SK-N-SH treated with all-trans-retinoic acid at 6 μM for 48 hours (cell line): ENCODE data around the gene MYO18A.

Experiments
- ARNTL ChIP-seq: fragments of 450-650 bp; formaldehyde crosslinking; IDR thresholded peaks from 2 replicates; pipeline ENCODE4 v1.5.0; 2020; ENCODE audit warnings: low read depth, mild to moderate bottlenecking, moderate library complexity, borderline replicate concordance
- PATZ1 ChIP-seq: fragments of 250-450 bp; sonication (Bioruptor Pico); IDR thresholded peaks from 2 replicates; pipeline ENCODE4 v1.8.0; 2020; ENCODE audit warnings: mild to moderate bottlenecking, moderate library complexity, borderline replicate concordance
- PPARA ChIP-seq: fragments of 250-450 bp; sonication (Bioruptor Pico); IDR thresholded peaks from 2 replicates; pipeline ENCODE4 v1.5.0; 2020; ENCODE audit warnings: mild to moderate bottlenecking, borderline replicate concordance
- TCF4 ChIP-seq: fragments of 250-450 bp; sonication (Bioruptor Pico); IDR thresholded peaks from 2 replicates; pipeline ENCODE4 v1.8.0; 2021; ENCODE audit warnings: mild to moderate bottlenecking, moderate library complexity, borderline replicate concordance
- ZFP3 ChIP-seq: fragments of 250-450 bp; sonication (Bioruptor Pico); IDR thresholded peaks from 2 replicates; pipeline ENCODE4 v1.5.0; 2020; ENCODE audit warnings: mild to moderate bottlenecking, moderate library complexity

GRCh38 chr17:29127840-29128239 is 52.4 kb downstream of the MYO18A start:
- no peak for TF ChIP-seq ZFP3
- TF ChIP-seq ARNTL: no peak
- TF ChIP-seq TCF4 (CRISPR knock-in tag): no peak
- no peak for TF ChIP-seq PPARA (CRISPR knock-in tag)
- TF ChIP-seq PATZ1 (CRISPR knock-in tag): no peak
